T1000 (cell line): ENCODE results near the gene FNDC3A.
A peak's percentile ranks its signal among the peaks of the same experiment; 100 is the strongest.
"Not testable (repeated sequence)": the region's sequence is repeated elsewhere in the genome, so short reads cannot be mapped to it uniquely, and the experiment has no call there.

ENCODE experiments used
- DNase-seq: peaks from one replicate; lab custom pipeline; 2025; ENCODE audit warnings: mixed read lengths; lab: John Stamatoyannopoulos, UW

The FNDC3A gene

DNA sequence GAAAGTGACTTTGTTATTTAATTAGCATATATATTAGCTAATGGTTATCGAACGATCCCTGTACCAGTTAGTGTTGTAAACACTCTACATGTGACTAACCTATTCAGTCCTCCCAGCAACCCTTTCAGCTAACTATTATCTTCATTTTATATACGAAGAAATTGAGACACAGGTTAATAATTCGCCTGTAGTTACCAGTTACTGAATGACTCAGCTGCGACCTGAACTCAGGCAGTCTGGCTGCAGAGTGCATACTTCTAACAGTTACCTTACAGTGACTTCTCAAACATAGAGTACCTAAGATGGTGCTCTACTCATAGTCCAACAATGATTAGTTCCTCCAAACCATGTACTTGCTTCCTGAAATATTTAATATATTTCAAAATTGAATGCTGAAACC, 117.7 kb downstream of the FNDC3A start:
- DNase-seq = no peak

GRCh38 chr13:49097374-49097773, 121.7 kb downstream of the FNDC3A start:
- peak; percentile 23 for DNase-seq

DNA sequence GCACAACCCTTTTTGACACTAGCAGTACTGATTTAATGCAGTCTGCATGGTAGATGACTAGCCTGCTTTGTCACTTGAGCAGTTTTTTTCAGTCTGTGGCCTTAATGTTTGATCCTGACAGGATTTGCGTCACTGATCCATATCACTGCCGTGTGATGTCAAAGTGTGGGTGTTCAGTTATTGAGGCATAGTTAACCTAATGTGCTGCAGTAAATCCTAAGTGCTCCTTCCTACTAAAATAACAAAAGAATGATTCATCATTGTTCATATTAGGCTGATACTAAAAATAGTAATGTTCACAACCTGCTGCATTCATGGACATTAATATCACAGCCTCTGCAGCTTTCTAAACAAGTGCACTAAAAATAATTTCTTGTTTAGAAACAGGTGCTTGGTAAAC, 122.5 kb downstream of the FNDC3A start:
- no peak for DNase-seq

DNA sequence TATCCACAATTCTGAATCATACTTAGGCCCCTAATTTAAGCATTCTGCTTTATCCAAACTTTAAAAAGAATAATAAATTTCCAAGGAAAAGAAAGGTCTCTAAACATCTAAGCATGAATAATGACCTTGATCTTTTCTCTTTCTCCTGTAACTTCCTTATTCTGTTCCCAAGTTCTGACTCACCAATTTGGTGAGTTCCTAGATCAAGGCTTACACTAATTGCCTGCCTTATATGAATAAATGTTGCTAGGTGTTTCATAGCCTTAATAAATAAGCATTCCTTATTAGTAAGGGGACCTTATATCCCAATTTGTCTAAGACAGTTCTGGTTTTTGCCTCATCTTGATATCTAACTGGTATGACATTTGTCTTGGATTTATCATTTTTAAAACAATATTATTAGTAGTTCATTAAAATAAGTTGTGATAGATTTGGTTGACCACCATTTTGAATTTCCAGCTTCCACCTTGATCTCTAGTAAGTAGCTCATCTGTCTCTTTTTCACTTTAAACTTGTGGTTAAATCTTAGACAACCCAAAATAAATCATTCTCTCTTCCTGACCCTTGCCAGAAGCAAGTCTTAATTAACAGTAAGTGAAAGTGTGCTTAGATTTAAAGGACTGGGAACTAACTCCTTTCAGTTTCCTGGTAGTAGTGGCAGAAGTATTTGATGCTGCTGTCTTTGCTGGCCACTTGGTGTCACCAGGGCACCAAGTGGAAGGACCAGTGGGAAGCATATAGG, 123.2 kb downstream of the FNDC3A start:
- no peak for DNase-seq

GRCh38 chr13:49099513-49099877, 123.8 kb downstream of the FNDC3A start:
- no peak for DNase-seq

GRCh38 chr13:49100637-49101570, 125.2 kb downstream of the FNDC3A start:
- DNase-seq = no peak

- DNase-seq = no peak
These were observed 132.5 kb downstream of the FNDC3A start for GRCh38 chr13:49108196-49108595.

- peak; percentile 24 for DNase-seq
These were observed 134.6 kb downstream of the FNDC3A start for GRCh38 chr13:49110122-49110912.

DNA sequence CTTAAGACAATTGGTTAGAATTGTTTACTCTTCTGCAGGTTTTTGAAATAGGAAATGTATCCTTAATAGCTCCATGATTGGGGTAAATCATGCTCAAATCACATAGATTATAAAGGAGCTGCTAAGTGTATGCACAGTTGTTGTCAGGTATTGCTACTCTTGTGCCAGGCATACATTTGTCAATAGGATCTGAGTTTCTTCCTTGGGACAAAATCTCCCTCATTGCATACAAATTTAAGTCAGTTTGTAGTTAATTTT, 135.1 kb downstream of the FNDC3A start:
- no peak for DNase-seq

DNA sequence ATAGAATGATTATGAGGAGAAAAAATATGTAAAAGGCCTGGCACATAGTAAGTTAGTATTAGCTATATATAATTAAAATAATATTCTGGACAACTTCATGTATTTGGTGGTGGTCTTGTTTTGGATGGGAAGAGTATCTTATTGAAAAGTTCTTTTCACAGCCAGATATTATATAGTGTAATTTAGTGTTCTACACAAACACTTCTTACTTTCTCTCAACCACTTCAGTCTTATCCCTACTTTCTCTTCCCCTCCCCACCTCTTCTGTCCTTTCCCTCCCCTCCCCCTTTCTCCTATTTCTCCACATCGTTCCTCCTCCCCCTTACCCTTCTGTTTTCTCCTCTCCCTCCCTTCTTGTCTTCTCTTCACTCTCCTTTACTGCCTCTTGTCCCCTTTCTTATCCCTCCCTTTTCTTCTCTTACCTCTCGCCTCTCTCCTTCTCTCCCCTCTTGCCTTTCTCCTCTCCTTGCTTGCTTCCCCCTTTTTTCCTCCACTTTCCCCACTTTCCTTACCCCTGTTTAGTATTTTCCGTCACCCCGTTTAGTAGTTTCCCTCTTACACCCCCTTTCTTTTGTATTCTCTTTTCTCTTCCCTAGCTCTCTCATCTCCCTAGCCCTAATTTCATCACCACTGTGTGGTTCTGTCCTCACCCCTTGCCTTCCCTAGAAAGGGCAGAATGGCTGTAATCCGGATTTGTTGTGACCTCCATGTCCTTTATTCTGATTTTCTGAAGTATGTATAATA, 137.2 kb downstream of the FNDC3A start:
- no peak for DNase-seq

GRCh38 chr13:49113526-49114286, 138.0 kb downstream of the FNDC3A start:
- no peak for DNase-seq

GRCh38 chr13:49116873-49117272, 141.2 kb downstream of the FNDC3A start:
- DNase-seq = no peak

DNA sequence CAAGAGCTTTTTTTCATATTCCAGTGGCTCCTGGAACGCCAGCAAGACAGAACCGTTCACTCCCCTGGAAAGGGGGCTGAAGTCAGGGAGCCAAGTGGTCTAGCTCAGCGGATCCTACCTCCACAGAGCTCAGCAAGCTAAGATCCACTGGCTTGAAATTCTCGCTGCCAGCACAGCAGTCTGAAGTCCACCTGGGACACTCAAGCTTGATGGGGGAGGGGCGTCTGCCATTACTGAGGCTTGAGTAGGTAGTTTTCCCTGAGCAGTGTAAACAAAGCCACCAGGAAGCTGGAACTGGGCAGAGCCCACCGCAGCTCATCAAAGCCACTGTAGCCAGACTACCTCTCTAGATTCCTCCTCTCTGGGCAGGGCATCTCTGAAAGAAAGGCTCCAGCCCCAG, 142.7 kb downstream of the FNDC3A start:
- not testable (repeated sequence) for DNase-seq

DNA sequence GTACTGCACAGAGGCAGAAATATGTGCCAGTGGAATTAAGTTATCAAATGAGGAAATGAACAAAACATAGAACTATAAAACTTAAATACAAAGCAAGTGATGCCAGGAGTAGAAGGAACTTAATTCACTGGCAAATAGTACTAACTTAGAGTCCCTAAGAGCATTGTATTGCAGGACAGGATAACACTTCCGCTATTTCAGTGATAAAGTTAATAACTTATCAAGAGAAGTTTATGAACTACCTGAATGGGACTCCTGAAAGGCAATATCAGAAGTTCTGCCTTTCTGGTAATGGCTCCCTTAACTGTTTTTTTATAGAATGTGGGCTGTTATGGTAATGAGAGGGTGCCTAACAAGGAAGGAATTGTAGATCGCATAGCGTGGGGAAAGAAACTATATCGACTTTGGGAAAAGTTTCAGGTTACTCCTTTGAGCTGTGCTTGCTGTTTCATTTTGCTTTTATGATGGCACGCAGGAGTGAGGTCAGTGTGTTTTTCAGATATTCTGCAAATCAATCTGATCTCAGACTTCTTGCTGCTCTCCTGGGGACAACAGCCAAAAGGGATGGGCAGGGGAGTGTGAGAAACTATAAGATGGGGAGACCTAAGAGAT, 149.1 kb downstream of the FNDC3A start:
- DNase-seq = no peak

GRCh38 chr13:49125964-49126524, 150.3 kb downstream of the FNDC3A start:
- DNase-seq = no peak

DNA sequence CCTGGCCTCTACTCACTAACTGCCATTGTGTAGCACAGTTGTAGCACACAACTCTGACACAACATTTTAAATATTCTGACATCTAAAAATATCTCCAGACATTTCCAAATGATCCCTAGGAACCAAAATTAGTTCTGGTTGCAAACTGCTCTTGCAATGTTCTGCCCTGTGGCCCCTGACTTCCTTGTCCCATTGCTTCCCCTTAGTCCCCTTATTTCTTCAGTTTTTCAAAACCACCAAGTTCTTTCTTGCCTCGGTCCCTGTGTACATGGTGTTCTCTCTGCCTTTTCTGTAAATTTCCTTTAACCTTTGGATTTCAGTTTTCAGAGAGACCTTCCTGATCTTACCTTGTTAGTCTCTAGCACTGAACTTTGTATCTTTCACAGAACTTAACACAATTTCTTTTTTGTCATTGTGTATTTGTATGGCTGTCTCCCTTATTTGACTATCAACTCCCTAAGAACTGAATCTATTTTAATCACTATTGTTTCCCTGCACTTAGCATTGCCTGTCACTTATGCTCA, 156.8 kb downstream of the FNDC3A start:
- DNase-seq = no peak

GRCh38 chr13:49134305-49134704, 158.6 kb downstream of the FNDC3A start:
- DNase-seq = no peak

- DNase-seq = not testable (repeated sequence)
These were observed 161.5 kb downstream of the FNDC3A start for GRCh38 chr13:49137138-49137643.

DNA sequence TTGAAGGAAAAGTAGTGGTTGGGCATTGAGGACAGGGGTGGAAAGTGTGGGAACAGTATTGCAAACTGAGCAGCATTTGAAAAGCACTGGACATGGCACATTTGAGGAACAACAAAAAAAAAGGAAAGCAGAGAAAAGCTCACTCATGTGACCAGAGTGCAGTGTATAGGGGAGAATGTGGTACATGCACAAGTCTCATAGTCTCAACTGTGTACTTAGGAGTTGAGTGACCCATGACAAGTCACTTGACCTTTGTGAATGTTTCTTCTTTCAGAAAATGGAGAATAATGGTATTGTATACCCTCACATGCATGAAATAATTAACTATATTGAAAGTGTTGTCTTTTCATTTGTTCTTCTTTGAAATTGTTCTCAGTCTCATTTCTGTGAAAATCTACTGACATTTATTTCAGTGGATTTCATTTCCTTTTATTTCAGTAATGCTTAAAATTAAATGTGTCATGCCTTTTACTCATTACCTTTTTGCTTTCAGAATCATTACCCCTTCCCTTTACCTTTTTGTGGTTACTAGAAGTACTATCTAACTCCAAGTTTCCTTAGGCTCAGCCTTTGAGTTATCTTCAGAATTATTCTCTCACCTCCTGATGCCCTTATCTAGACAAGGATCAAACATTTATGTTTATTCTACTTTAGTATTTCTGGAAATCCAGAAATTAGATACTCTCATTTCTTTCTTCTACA, 165.3 kb downstream of the FNDC3A start:
- DNase-seq = no peak
